NB4 (cell line): ENCODE measurements around the gene MSH3.

Source experiments
- DNase-seq: peaks from one replicate; pipeline ENCODE4 v3.0.0; 2010; ENCODE audit warnings: low read depth
- H3K4me3 ChIP-seq: one replicate; pipeline ENCODE4 v1.5.1; 2011; ENCODE audit warnings: mild to moderate bottlenecking, low read depth, low read length, moderate library complexity
- MYC ChIP-seq: IDR thresholded peaks from 2 replicates; pipeline ENCODE4 v1.6.1; 2011; ENCODE audit warnings: low read depth, low read length
- POLR2A ChIP-seq: IDR thresholded peaks from 2 replicates; pipeline ENCODE4 v1.6.1; 2011; ENCODE audit warnings: mild to moderate bottlenecking; ENCODE audit not compliant: insufficient read length; ENCODE audit errors: extremely low read depth
- TF ChIP-seq, protein P1 (sequence below): IDR thresholded peaks from one replicate; pipeline ENCODE4 v1.5.1; 2012; ENCODE audit warnings: low read depth, low read length
- TF ChIP-seq, protein P2 (sequence below): IDR thresholded peaks from 2 replicates; pipeline ENCODE4 v1.6.1; 2011; ENCODE audit warnings: low read depth, low read length

MSH3 gene

DNA sequence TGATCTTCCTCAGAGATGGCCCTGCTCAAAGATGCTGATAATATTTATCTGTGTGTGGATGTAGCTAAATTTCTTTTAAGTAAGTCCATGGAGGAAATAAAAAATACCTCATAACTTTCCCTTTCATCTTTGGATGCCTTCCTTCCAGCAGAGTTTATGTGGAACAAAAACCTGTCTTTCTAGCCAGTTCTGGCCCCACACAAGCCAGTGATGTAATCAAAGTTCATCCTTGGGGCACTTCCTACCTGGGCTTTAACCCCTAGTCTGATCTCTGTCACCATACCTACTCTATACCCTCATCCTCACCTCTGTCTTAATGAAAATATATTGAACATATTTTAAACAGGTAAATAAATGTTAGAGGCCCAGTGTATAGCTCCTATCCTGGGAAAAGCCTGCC, 265.9 kb downstream of the MSH3 start:
- H3K4me3 ChIP-seq, result no peak overlapping the region
- no peak for DNase-seq
- TF ChIP-seq, protein P1, sequence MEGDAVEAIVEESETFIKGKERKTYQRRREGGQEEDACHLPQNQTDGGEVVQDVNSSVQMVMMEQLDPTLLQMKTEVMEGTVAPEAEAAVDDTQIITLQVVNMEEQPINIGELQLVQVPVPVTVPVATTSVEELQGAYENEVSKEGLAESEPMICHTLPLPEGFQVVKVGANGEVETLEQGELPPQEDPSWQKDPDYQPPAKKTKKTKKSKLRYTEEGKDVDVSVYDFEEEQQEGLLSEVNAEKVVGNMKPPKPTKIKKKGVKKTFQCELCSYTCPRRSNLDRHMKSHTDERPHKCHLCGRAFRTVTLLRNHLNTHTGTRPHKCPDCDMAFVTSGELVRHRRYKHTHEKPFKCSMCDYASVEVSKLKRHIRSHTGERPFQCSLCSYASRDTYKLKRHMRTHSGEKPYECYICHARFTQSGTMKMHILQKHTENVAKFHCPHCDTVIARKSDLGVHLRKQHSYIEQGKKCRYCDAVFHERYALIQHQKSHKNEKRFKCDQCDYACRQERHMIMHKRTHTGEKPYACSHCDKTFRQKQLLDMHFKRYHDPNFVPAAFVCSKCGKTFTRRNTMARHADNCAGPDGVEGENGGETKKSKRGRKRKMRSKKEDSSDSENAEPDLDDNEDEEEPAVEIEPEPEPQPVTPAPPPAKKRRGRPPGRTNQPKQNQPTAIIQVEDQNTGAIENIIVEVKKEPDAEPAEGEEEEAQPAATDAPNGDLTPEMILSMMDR, result no peak
- no peak for TF ChIP-seq POLR2A

DNA sequence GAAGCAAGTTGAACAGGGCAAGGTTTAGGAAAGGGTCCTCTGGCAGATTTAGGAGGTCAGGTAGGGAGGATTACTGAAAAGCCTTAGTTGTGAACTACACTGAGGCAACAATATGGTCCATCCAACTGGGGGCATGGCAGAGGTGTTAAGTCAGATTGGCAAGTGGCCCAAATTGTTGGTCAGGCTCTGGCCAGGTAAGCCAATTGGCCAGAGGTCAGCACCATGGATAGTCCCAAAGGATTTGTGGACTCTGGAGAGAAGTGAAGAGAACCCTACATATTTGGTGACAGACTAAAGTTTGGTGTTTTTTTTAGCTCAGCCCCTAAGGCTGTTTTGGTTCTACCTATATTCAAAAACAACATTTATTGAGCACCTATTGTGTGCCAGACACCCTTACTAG, 266.6 kb downstream of the MSH3 start:
- no peak for DNase-seq
- H3K4me3 ChIP-seq, result no peak overlapping the region
- TF ChIP-seq, protein P2, sequence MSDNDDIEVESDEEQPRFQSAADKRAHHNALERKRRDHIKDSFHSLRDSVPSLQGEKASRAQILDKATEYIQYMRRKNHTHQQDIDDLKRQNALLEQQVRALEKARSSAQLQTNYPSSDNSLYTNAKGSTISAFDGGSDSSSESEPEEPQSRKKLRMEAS, result no peak
- no peak for TF ChIP-seq POLR2A
- TF ChIP-seq, protein P1, result no peak

DNA sequence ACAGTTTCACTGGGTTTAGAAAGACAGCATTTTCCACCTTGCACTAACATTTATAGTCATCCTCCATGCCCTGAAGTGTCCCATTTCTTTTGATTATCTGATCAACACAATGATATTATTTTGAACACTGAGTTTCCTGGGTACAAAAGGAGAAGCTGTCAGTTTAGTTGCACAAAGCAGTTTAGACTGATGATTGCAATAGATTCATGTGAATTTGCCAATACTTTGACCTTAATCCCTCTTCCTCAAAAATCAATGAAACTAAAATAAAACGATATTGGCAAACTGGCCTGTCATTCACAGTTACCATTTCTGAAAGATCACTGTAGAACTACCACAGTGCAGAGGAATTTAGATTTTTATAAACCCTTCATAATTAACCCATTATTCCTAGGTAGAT, 271.5 kb downstream of the MSH3 start:
- no peak overlapping the region for H3K4me3 ChIP-seq
- TF ChIP-seq, protein P2, result no peak
- TF ChIP-seq, protein P1, result no peak
- TF ChIP-seq POLR2A (no peak), MYC (no peak)
- DNase-seq, result no peak
